ENCODE measurements around the gene RTP1. TPM values are rescaled to one million over a fixed set of nuclear protein-coding genes. Genes with fewer than 3 reads are reported as not detected.
"Not testable (repeated sequence)": the region's sequence is repeated elsewhere in the genome, so short reads cannot be mapped to it uniquely, and the experiment has no call there.

Gene RTP1
- total RNA-seq, 2 donors from 2014 or later: 0.88 TPM; not detected in 1

- no peak for DNase-seq
Measured at GRCh38 chr3:187237741-187238140, 40.5 kb downstream of the RTP1 start.

DNA sequence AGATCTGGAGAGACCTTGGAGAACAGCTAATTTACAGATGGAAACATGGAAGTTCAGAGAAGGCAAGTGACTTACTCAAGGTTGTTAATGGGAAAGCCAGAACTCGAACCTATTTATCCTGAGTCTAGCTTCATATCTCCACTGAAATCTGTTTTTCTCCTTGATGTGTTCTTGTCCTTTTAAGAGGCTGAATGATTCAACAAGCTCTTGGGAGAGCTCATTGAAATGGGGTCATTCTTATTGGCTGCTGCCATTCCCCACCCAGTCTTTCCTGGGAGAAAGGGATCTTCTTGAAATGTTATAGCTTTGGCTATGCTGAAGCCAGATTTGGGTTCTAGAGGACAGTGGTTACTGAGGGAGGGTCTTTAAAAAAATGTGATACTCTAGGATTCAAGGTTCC lies 41.0 kb downstream of the RTP1 start:
- 89 to 100% methylated on average over 1 of the region's 1 CpG for WGBS, 2 experiments (ENCODE audit: insufficient coverage in 1 of 2, insufficient read length in 1 of 2)
- H3K4me1 Mint-ChIP-seq: no peaks in the 10 kb centered on the region
- H3K9me3 Mint-ChIP-seq: no peaks in the 10 kb centered on the region
- no peak overlapping the region for H3K27ac Mint-ChIP-seq
- H3K27me3 Mint-ChIP-seq (ENCODE audit: insufficient read depth): peaks cover 2% of the 10 kb centered on the region
- H3K9ac ChIP-seq (ENCODE audit: extremely low read depth, low read length, poor library complexity, severe bottlenecking): no peak overlapping the region
- H3K27me3 ChIP-seq (ENCODE audit: control insufficient read depth, insufficient read depth, low read length, poor library complexity, severe bottlenecking): no peaks in the 10 kb centered on the region
- H3K4me3 ChIP-seq (ENCODE audit: low read length): no peak overlapping the region
- no peaks in the 10 kb centered on the region for H3K36me3 Mint-ChIP-seq (ENCODE audit: low read depth)
- no peak for DNase-seq
- peaks cover 5% of the 10 kb centered on the region for H3K9me3 ChIP-seq (ENCODE audit: control insufficient read depth, low read length)
- TF ChIP-seq CTCF (conservative IDR thresholded peaks at IDR 0.05): no peak
- no peak overlapping the region for H3K27ac ChIP-seq (ENCODE audit: low read depth, low read length)
- H3K36me3 ChIP-seq (ENCODE audit: control insufficient read depth, insufficient read depth, low read length): no peaks in the 10 kb centered on the region
- H3K4me3 Mint-ChIP-seq: no peak overlapping the region
- H3K4me1 ChIP-seq (ENCODE audit: control insufficient read depth, insufficient read depth, low read length): no peaks in the 10 kb centered on the region

More at GRCh38 chr3:187237741-187238140, 40.5 kb downstream of the RTP1 start:
- Histone ChIP-seq H3K4me3 (ENCODE audit: low read length) (no peak overlapping the region), H3K36me3 (ENCODE audit: control insufficient read depth, insufficient read depth, low read length) (no peaks in the 10 kb centered on the region), H3K9ac (ENCODE audit: extremely low read depth, low read length, poor library complexity, severe bottlenecking) (no peak overlapping the region), H3K27ac (ENCODE audit: low read depth, low read length) (no peak overlapping the region), H3K4me1 (ENCODE audit: control insufficient read depth, insufficient read depth, low read length) (no peaks in the 10 kb centered on the region), H3K9me3 (ENCODE audit: control insufficient read depth, low read length) (peaks cover 5% of the 10 kb centered on the region), H3K27me3 (ENCODE audit: control insufficient read depth, insufficient read depth, low read length, poor library complexity, severe bottlenecking) (no peaks in the 10 kb centered on the region)
- H3K36me3 Mint-ChIP-seq (ENCODE audit: low read depth): no peaks in the 10 kb centered on the region
- no peak overlapping the region for H3K27ac Mint-ChIP-seq
- H3K4me1 Mint-ChIP-seq: no peaks in the 10 kb centered on the region
- H3K27me3 Mint-ChIP-seq (ENCODE audit: insufficient read depth): peaks cover 2% of the 10 kb centered on the region
- no peak overlapping the region for H3K4me3 Mint-ChIP-seq
- no peaks in the 10 kb centered on the region for H3K9me3 Mint-ChIP-seq
- TF ChIP-seq CTCF (conservative IDR thresholded peaks at IDR 0.05): no peak

- H3K27ac Mint-ChIP-seq; H3K27me3 ChIP-seq (ENCODE audit: control insufficient read depth, insufficient read depth, low read length, poor library complexity, severe bottlenecking); H3K4me3 Mint-ChIP-seq; H3K27me3 Mint-ChIP-seq (ENCODE audit: insufficient read depth); H3K9ac ChIP-seq (ENCODE audit: extremely low read depth, low read length, poor library complexity, severe bottlenecking); DNase-seq; H3K27ac ChIP-seq (ENCODE audit: low read depth, low read length); H3K9me3 ChIP-seq (ENCODE audit: control insufficient read depth, low read length); H3K36me3 Mint-ChIP-seq (ENCODE audit: low read depth); H3K36me3 ChIP-seq (ENCODE audit: control insufficient read depth, insufficient read depth, low read length); H3K4me3 ChIP-seq (ENCODE audit: low read length); H3K9me3 Mint-ChIP-seq; H3K4me1 ChIP-seq (ENCODE audit: control insufficient read depth, insufficient read depth, low read length); H3K4me1 Mint-ChIP-seq: not testable (repeated sequence)
- 96 to 100% methylated on average over 2 of the region's 4 CpGs for WGBS, 2 experiments (ENCODE audit: insufficient coverage in 1 of 2, insufficient read length in 1 of 2)
Measured at GRCh38 chr3:187238835-187239234, 41.5 kb downstream of the RTP1 start.

DNA sequence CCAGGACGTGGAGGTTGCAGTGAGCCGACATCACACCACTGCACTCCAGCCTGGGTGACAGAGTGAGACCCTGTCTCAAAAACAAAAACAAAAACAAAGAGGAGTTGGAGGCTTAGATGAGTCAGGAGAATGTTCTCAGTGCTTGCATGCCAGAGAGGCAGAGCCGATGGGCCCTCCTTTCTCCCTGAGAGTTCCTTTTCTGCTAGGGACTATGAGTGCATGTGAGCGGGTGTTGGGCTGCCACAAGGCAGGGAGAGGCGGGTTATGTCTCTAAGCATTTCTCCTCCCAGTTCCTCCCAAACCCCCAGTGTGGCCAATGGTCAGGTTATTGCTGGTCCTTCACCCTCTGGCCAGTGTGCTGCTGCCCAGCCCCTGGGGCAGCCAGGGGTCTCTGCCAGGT lies 45.1 kb downstream of the RTP1 start:
- no peak overlapping the region for H3K4me3 Mint-ChIP-seq
- no peak for DNase-seq
- Histone ChIP-seq H3K9me3 (ENCODE audit: control insufficient read depth, low read length) (peaks cover 5% of the 10 kb centered on the region), H3K4me1 (ENCODE audit: control insufficient read depth, insufficient read depth, low read length) (no peaks in the 10 kb centered on the region), H3K36me3 (ENCODE audit: control insufficient read depth, insufficient read depth, low read length) (no peaks in the 10 kb centered on the region), H3K4me3 (ENCODE audit: low read length) (no peak overlapping the region), H3K27ac (ENCODE audit: low read depth, low read length) (no peak overlapping the region), H3K27me3 (ENCODE audit: control insufficient read depth, insufficient read depth, low read length, poor library complexity, severe bottlenecking) (no peaks in the 10 kb centered on the region), H3K9ac (ENCODE audit: extremely low read depth, low read length, poor library complexity, severe bottlenecking) (no peak overlapping the region)
- WGBS, 2 experiments (ENCODE audit: insufficient coverage in 1 of 2, insufficient read length in 1 of 2): 80 to 93% methylated on average over 2 to 5 of the region's 5 CpGs
- no peak for TF ChIP-seq CTCF (conservative IDR thresholded peaks at IDR 0.05)
- H3K36me3 Mint-ChIP-seq (ENCODE audit: low read depth): no peaks in the 10 kb centered on the region
- H3K27ac Mint-ChIP-seq: no peak overlapping the region
- H3K9me3 Mint-ChIP-seq: no peaks in the 10 kb centered on the region
- no peaks in the 10 kb centered on the region for H3K4me1 Mint-ChIP-seq
- no peaks in the 10 kb centered on the region for H3K27me3 Mint-ChIP-seq (ENCODE audit: insufficient read depth)

Data from endodermal cell (in vitro differentiated cells).